Caco-2 (cell line): ENCODE data around the gene TMEM239. TPM values are rescaled to one million over a fixed set of nuclear protein-coding genes. Genes with fewer than 3 reads are reported as not detected.

Experiments
- BruUV-seq: library from RNA; stranded (reverse); fragments of 400-500 nt; replicated peaks from 2 replicates; lab custom pipeline; 2021; lab: Mats Ljungman, UMichigan
- CTCF ChIA-PET: fragments of 300-600 bp; sonication (Branson Sonifier 250); formaldehyde crosslinking; loops from one replicate; lab custom pipeline; 2022; ENCODE audit warnings: antibody characterized with exemption; lab: Charles Lee
- POLR2A ChIA-PET: fragments of 300-600 bp; sonication (Branson Sonifier 250); formaldehyde crosslinking; loops from one replicate; lab custom pipeline; 2022; ENCODE audit warnings: antibody characterized with exemption; lab: Charles Lee
- DNase-seq, 2 experiments: peaks; one replicate each; pipeline versions ENCODE4 v3.0.0 to v3.0.0-alpha.2; 2020 to 2022
- H3K27me3 ChIP-seq: replicated peaks from 2 replicates; pipeline ENCODE4 v1.6.0; 2011; ENCODE audit warnings: low read length; ENCODE audit not compliant: control insufficient read depth, insufficient read depth
- H3K36me3 ChIP-seq: 2 replicates; pipeline ENCODE4 v1.5.1; 2011; ENCODE audit warnings: low read length; ENCODE audit not compliant: control insufficient read depth, insufficient read depth
- H3K4me1 ChIP-seq: fragments of 250-450 bp; sonication (Bioruptor Pico); 2 replicates; pipeline ENCODE4 v1.5.1; 2020; ENCODE audit warnings: mild to moderate bottlenecking
- H3K4me3 ChIP-seq: 2 replicates; pipeline ENCODE4 v1.5.1; 2011; ENCODE audit warnings: low read depth, mild to moderate bottlenecking, control low read depth, low read length
- H3K9me3 ChIP-seq: fragments of 250-450 bp; sonication (Bioruptor Pico); 2 replicates; pipeline ENCODE4 v1.5.1; 2020; ENCODE audit warnings: mild to moderate bottlenecking, moderate library complexity
- H3K27ac Mint-ChIP-seq: one replicate; pipeline ENCODE4 v1.8.0; 2022; ENCODE audit warnings: mixed read lengths; ENCODE audit not compliant: unreplicated experiment
- H3K27me3 Mint-ChIP-seq: one replicate; pipeline ENCODE4 v1.8.0; 2022; ENCODE audit warnings: mixed read lengths; ENCODE audit not compliant: insufficient read depth, unreplicated experiment
- H3K36me3 Mint-ChIP-seq: one replicate; pipeline ENCODE4 v1.8.0; 2022; ENCODE audit warnings: mild to moderate bottlenecking, mixed read lengths; ENCODE audit not compliant: insufficient read depth, unreplicated experiment
- H3K4me1 Mint-ChIP-seq: one replicate; pipeline ENCODE4 v1.8.0; 2022; ENCODE audit warnings: low read depth, mixed read lengths; ENCODE audit not compliant: unreplicated experiment
- H3K4me3 Mint-ChIP-seq: one replicate; pipeline ENCODE4 v1.8.0; 2022; ENCODE audit warnings: mild to moderate bottlenecking, moderate library complexity, mixed read lengths; ENCODE audit not compliant: unreplicated experiment
- H3K9me3 Mint-ChIP-seq: one replicate; pipeline ENCODE4 v1.8.0; 2022; ENCODE audit warnings: mixed read lengths; ENCODE audit not compliant: unreplicated experiment
- intact Hi-C: fragments of 100-400 bp; cut with micrococcal nuclease; formaldehyde crosslinking; loops from one replicate; pipeline ENCODE4 v1.10.0; 2022; ENCODE audit not compliant: unreplicated experiment
- total RNA-seq: library from RNA; stranded (reverse); gene quantifications from 2 replicates; pipeline ENCODE4 v1.2.3, GENCODE V29; 2022
- TF ChIP-seq, protein P1 (sequence below), 2 experiments: fragments of 200-600 bp in 1 of 2; IDR thresholded peaks; 1 replicate in 1 of 2; 2 replicates in 1 of 2; pipeline versions ENCODE4 v1.5.1 to v1.8.0; 2011 to 2022; ENCODE audit warnings: antibody characterized with exemption in 1 of 2, control low read depth in 1 of 2, inconsistent platforms in 1 of 2, low read depth in 1 of 2, low read length in 1 of 2, mild to moderate bottlenecking in 1 of 2, moderate library complexity in 1 of 2; ENCODE audit not compliant: insufficient read depth in 1 of 2, severe bottlenecking in 1 of 2, unreplicated experiment in 1 of 2

Gene TMEM239
- total RNA-seq, 1 experiment from 2014 or later = not detected

DNA sequence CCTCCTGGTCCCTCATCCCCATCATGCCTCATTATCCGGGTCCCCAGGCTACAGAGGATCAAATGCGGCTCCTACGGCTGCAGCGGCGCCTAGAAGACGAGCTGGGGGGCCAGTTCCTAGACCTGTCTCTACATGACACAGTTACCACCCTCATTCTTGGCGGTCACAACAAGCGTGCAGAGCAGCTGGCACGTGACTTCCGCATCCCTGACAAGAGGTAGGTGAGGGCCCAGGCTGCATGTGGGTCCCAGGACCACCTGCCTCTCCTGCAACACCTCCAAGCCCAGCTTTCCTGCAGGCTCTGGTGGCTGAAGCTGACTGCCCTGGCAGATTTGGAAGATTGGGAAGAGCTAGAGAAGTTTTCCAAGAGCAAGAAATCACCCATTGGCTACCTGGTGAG is 48.9 kb downstream of the TMEM239 start:
- Histone ChIP-seq H3K4me1 (no peaks in the 10 kb centered on the region), H3K27me3 (no peaks in the 10 kb centered on the region), H3K4me3 (no peak overlapping the region), H3K36me3 (no peaks in the 10 kb centered on the region), H3K9me3 (no peaks in the 10 kb centered on the region)
- Mint-ChIP-seq H3K4me1 (peaks cover under 1% of the 10 kb centered on the region), H3K27me3 (no peaks in the 10 kb centered on the region), H3K4me3 (no peak overlapping the region), H3K27ac (no peak overlapping the region), H3K36me3 (peaks cover 7% of the 10 kb centered on the region), H3K9me3 (no peaks in the 10 kb centered on the region)
- no peak for DNase-seq
- CTCF ChIA-PET = no interaction called here
- intact Hi-C loops = no loop called here
- TF ChIP-seq, protein P1, sequence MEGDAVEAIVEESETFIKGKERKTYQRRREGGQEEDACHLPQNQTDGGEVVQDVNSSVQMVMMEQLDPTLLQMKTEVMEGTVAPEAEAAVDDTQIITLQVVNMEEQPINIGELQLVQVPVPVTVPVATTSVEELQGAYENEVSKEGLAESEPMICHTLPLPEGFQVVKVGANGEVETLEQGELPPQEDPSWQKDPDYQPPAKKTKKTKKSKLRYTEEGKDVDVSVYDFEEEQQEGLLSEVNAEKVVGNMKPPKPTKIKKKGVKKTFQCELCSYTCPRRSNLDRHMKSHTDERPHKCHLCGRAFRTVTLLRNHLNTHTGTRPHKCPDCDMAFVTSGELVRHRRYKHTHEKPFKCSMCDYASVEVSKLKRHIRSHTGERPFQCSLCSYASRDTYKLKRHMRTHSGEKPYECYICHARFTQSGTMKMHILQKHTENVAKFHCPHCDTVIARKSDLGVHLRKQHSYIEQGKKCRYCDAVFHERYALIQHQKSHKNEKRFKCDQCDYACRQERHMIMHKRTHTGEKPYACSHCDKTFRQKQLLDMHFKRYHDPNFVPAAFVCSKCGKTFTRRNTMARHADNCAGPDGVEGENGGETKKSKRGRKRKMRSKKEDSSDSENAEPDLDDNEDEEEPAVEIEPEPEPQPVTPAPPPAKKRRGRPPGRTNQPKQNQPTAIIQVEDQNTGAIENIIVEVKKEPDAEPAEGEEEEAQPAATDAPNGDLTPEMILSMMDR (IDR thresholded peaks at IDR 0.05; ENCODE audit: insufficient read depth in 1 of 2, low read depth in 1 of 2, low read length in 1 of 2, severe bottlenecking in 1 of 2, unreplicated experiment in 1 of 2) = no peak
- BruUV-seq = no TSS peak
- POLR2A ChIA-PET = no interaction called here

DNA sequence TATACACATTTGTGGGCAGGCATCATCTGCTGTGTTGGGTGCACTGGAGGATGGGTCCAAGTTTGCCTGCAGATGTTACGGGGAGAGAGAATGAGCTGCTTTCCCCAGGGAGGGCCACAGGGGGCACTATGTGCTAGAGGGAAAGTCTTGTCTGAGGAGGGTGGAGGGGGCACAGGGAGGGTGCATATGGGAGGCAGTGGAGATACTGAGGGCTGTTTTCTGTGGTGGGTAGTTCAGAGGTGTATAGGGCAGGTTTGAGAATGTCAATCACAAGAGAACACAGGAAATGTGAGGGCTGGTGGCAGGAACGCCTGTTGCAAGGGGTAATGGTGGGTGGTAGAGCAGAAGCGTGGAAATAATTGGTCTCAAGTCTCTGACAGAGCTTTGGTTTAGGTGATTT is 49.5 kb downstream of the TMEM239 start:
- Mint-ChIP-seq H3K4me3 (no peak overlapping the region), H3K4me1 (peaks cover 6% of the 10 kb centered on the region), H3K27me3 (no peaks in the 10 kb centered on the region), H3K27ac (no peak overlapping the region), H3K9me3 (no peaks in the 10 kb centered on the region), H3K36me3 (peaks cover 7% of the 10 kb centered on the region)
- Histone ChIP-seq H3K36me3 (no peaks in the 10 kb centered on the region), H3K9me3 (no peaks in the 10 kb centered on the region), H3K4me1 (peaks cover 3% of the 10 kb centered on the region; the same call in 1 of the 2 replicates), H3K27me3 (no peaks in the 10 kb centered on the region), H3K4me3 (no peak overlapping the region)
- TF ChIP-seq, protein P1 (IDR thresholded peaks at IDR 0.05; ENCODE audit: insufficient read depth in 1 of 2, low read depth in 1 of 2, low read length in 1 of 2, severe bottlenecking in 1 of 2, unreplicated experiment in 1 of 2) = no peak
- ChIA-PET CTCF (no interaction called here), POLR2A (interaction anchor here (0.6 kb wide), 1 partner anchor 110 kb away, joined by 5 read pairs; no protein-coding TSS in a partner anchor)
- DNase-seq = no peak
- intact Hi-C loops = no loop called here
- BruUV-seq = no TSS peak

DNA sequence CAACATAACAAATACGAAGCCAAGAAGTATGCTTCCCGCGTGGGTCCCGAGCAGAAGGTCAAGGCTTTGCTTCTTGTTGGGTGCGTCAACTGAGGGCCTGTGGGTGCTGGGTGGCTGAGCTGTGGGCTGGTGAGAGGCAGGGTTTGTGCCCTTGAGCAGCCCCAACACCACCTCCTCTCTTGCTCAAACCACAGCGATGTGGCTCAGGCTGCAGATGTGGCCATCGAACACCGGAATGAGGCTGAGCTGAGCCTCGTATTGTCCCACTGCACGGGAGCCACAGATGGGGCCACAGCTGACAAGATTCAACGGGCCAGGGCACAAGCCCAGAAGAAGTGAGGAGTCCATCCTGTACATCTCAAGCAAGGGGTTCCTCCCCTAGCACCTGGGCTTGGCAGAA is 50.1 kb downstream of the TMEM239 start:
- Mint-ChIP-seq H3K27ac (no peak overlapping the region), H3K4me1 (peaks cover 6% of the 10 kb centered on the region), H3K9me3 (no peaks in the 10 kb centered on the region), H3K4me3 (no peak overlapping the region), H3K36me3 (peaks cover 4% of the 10 kb centered on the region), H3K27me3 (no peaks in the 10 kb centered on the region)
- peaks cover 5% of the 10 kb centered on the region; the same call in 1 of the 2 replicates for H3K4me1 ChIP-seq
- intact Hi-C loops = no loop called here
- TF ChIP-seq, protein P1 (IDR thresholded peaks at IDR 0.05; ENCODE audit: insufficient read depth in 1 of 2, low read depth in 1 of 2, low read length in 1 of 2, severe bottlenecking in 1 of 2, unreplicated experiment in 1 of 2) = no peak
- H3K27me3 ChIP-seq = no peaks in the 10 kb centered on the region
- no TSS peak for BruUV-seq
- DNase-seq = no peak
- no peak overlapping the region for H3K4me3 ChIP-seq
- no peaks in the 10 kb centered on the region for H3K9me3 ChIP-seq
- H3K36me3 ChIP-seq = no peaks in the 10 kb centered on the region
- ChIA-PET CTCF (interaction anchor here (0.6 to 0.9 kb wide), 2 partner anchors 14 to 598 kb away, joined by 3 to 5 read pairs; no protein-coding TSS in a partner anchor), POLR2A (no interaction called here)
